GM12872 (cell line): ENCODE data around the gene PLCH1.

Source experiments
- CTCF ChIP-seq: IDR thresholded peaks from 3 replicates; pipeline ENCODE4 v1.5.1; 2011; ENCODE audit warnings: low read depth, mild to moderate bottlenecking, low read length, moderate library complexity; ENCODE audit not compliant: insufficient read depth

PLCH1 gene

GRCh38 chr3:155356594-155357370, 388.1 kb downstream of the PLCH1 start:
- TF ChIP-seq CTCF = 0 out of 3 replicates have a peak, but pooled peaks have one; percentile 13

DNA sequence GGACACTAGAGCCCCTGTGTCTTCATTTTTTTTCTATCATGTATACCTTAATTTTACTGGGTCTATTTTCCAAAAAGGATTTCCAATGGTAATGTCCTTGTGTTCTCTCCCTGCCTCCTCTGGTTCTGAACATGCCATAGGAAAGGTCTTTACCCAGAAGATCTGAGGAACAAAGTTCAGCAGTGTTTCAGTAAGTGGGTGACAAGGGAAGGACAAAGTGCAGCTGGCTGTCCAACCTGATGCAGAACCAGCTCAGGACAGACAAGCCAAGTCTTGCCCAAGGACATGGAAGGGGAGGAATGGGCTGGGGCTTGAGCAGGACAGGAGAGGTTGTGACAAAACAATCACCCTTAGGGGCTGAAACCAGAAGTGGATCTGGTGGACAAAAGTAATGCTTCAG, 390.2 kb downstream of the PLCH1 start:
- TF ChIP-seq CTCF = no peak

GRCh38 chr3:155352900-155353490, 391.9 kb downstream of the PLCH1 start:
- peak; percentile 33; the same call in 2 of the 3 replicates for TF ChIP-seq CTCF

DNA sequence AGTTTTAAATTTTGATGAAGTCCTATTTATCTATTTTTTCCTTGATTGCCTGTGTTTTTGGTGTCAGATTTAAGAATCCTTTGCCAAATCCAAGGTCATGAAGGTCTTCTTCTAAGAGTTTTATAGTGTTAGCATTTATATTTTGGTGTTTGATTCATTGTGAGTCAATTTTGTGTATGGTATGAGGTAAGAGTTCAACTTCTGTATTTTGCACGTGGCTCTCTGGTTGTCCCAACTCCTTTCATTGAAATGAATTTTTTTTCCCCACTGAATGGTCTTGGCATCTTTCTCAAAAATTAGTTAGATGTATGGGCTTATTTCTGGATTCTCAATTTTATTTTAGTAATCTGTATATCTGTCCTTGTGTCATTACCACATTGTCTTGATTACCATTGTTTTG, 394.3 kb downstream of the PLCH1 start:
- TF ChIP-seq CTCF = no peak

- TF ChIP-seq CTCF = no peak
These were observed 397.0 kb downstream of the PLCH1 start for GRCh38 chr3:155347901-155348300.

DNA sequence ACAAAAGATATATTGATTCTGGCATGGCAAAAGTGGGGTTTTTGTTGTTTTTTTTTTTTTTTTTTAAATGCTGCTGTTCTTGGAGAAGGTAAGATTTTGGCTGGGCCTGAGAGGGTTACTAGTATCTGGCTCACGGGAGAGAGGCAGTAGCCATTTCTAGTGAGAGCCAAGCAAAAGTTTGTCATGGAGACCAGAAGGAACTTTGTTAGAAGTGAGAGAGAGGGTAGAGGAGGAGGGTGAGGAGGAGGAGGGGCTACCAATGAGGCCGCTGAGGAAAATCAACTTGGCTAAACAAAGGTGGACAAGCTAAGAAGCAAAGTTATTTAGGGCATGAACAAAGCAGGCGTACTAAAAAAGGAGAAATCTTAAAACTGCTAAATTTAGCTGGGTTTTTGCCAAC, 402.5 kb downstream of the PLCH1 start:
- no peak for TF ChIP-seq CTCF

DNA sequence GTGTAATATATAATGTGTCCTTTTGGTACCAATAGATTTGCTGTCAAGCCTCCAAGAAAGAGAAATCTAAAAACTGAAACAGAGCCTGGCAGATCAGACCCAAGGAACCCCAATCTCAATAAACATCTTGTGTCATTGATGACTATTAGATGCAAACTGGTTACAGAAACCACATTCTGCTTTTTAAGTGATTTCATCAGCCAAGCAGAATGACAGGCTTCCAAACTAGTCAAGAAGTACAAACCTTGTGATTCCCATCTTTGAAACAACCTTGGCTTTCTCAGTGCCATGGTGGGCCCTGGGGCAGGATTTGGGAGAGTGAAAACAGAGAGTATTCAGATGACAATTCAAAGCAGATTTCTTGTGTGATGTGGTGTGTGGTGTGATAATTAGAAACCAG, 405.8 kb downstream of the PLCH1 start:
- no peak for TF ChIP-seq CTCF
